Body of pancreas (tissue), 4 donors: ENCODE data around the gene CHMP4B. TPM values are rescaled to one million over a fixed set of nuclear protein-coding genes. Genes with fewer than 3 reads are reported as not detected.

ENCODE experiments used
- ATAC-seq: fragments of 150-250 bp; one replicate; pipeline ENCODE4 v1.9.1; 2016
- DNase-seq, 4 donors: peaks; one replicate each; pipeline ENCODE4 v3.0.0-alpha.2; 2019
- H3K27ac ChIP-seq, 4 donors: fragments of 200-600 bp; sonication (generic); 1 replicate in 3 of 4; 2 replicates in 1 of 4; pipeline versions ENCODE4 v1.5.1 to v1.6.1; 2016 to 2019; ENCODE audit warnings: mild to moderate bottlenecking in 1 of 4, mixed read lengths in 1 of 4, moderate library complexity in 1 of 4
- H3K27me3 ChIP-seq, 2 donors: fragments of 200-600 bp; sonication (generic); one replicate each; pipeline ENCODE4 v1.6.0; 2016; ENCODE audit warnings: mild to moderate bottlenecking in 1 of 2
- H3K36me3 ChIP-seq, 2 donors: fragments of 200-600 bp; sonication (generic); replicated peaks in 1 of 2; 2 replicates each; pipeline ENCODE4 v1.5.1; 2016; ENCODE audit warnings: low read depth in 2 of 2; ENCODE audit not compliant: insufficient read depth in 1 of 2
- H3K4me1 ChIP-seq: fragments of 200-600 bp; sonication (generic); one replicate; pipeline ENCODE4 v1.6.0; 2016
- H3K4me3 ChIP-seq, 2 donors: fragments of 200-600 bp; sonication (generic); 1 replicate in 1 of 2; 2 replicates in 1 of 2; pipeline ENCODE4 v1.5.1; 2016 to 2019
- H3K9me3 ChIP-seq, 3 donors: fragments of 200-600 bp; sonication (generic); 1 replicate in 2 of 3; 2 replicates in 1 of 3; pipeline ENCODE4 v1.5.1; 2016
- POLR2A ChIP-seq, 3 donors: fragments of 450-650 bp; IDR thresholded peaks; one replicate each; pipeline ENCODE4 v1.6.1; 2016; ENCODE audit warnings: antibody characterized with exemption in 3 of 3, mild to moderate bottlenecking in 2 of 3
- WGBS, 2 donors: methylation state at CpG; one replicate each; pipeline ENCODE4 v1.1.5; 2017; 5-methylcytosine and 5-hydroxymethylcytosine counted together
- intact Hi-C: fragments of 100-400 bp; cut with DNase I; formaldehyde crosslinking; loops from one replicate; pipeline ENCODE4 v1.15.1; 2023
- total RNA-seq, 2 donors: library from RNA; depleted of rRNA; stranded (reverse); fragments of >200 nt; gene quantifications; one replicate each; pipeline ENCODE4 v1.1.0, GENCODE V29; 2016
- TF ChIP-seq, protein P1 (sequence below), 7 experiments: fragments of 450-650 bp in 4 of 7; fragments of 200-600 bp in 3 of 7; sonication (generic) in 3 of 7; IDR thresholded peaks; one replicate each; pipeline ENCODE4 v1.5.1; 2016 to 2019; ENCODE audit warnings: antibody characterized with exemption in 7 of 7

Gene CHMP4B
- total RNA-seq, 2 donors from 2014 or later = 24.1 to 43.3 TPM

DNA sequence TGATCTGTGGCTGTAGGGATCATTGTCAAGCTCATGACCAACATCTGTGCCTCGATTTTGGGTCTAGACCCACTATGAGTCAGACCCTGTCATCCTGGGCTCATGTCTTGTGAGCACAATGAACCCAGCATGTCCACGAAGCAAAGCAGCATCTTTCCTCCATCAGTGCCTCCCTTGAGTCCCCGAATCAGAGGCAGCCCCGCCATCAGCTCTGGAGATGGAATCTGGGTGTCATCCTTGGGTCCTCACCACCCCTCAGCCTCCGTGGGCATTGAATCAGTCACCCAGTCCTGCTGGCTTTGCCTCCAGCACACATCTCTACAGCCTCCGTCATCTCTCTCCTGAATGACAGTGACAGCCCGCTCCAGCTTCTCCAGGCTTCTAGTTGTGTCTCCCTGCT lies 56.9 kb downstream of the CHMP4B start:
- Histone ChIP-seq H3K27ac (no peak overlapping the region), H3K4me3 (no peak overlapping the region), H3K9me3 (no peaks in the 10 kb centered on the region), H3K4me1 (no peaks in the 10 kb centered on the region), H3K27me3 (no peaks in the 10 kb centered on the region), H3K36me3 (no peaks in the 10 kb centered on the region)
- no peak for TF ChIP-seq POLR2A (IDR thresholded peaks at IDR 0.05)
- TF ChIP-seq, protein P1, sequence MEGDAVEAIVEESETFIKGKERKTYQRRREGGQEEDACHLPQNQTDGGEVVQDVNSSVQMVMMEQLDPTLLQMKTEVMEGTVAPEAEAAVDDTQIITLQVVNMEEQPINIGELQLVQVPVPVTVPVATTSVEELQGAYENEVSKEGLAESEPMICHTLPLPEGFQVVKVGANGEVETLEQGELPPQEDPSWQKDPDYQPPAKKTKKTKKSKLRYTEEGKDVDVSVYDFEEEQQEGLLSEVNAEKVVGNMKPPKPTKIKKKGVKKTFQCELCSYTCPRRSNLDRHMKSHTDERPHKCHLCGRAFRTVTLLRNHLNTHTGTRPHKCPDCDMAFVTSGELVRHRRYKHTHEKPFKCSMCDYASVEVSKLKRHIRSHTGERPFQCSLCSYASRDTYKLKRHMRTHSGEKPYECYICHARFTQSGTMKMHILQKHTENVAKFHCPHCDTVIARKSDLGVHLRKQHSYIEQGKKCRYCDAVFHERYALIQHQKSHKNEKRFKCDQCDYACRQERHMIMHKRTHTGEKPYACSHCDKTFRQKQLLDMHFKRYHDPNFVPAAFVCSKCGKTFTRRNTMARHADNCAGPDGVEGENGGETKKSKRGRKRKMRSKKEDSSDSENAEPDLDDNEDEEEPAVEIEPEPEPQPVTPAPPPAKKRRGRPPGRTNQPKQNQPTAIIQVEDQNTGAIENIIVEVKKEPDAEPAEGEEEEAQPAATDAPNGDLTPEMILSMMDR (IDR thresholded peaks at IDR 0.05) = no peak
- intact Hi-C loops = loop anchor here (5.0 kb wide), 1 partner anchor 204 kb away; no protein-coding TSS in a partner anchor
- DNase-seq = no peak
- WGBS, 2 donors = 78% methylated on average over 7 of the region's 7 CpGs
- ATAC-seq = no peak

DNA sequence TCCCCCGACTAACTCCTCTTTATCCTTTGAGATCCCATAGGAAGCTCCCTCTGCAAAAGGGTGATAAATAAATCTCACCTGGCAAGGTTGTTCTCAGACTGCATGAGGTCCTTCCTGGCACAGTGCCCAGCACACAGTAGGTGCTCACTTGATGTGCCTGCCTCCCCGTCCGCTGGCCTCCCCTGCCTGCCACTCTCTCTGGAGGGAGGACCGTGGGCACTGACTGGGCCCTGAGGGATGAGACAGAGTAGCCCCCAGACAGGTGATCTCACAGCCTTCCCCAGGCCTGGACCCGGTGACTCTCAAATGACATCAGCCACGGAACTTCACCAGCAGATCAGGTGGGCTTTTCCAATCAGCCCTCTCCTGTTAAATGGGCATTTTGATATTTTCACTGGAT lies 57.4 kb downstream of the CHMP4B start:
- Histone ChIP-seq H3K4me3 (no peak overlapping the region), H3K9me3 (no peaks in the 10 kb centered on the region), H3K27ac (no peak overlapping the region), H3K36me3 (no peaks in the 10 kb centered on the region), H3K27me3 (no peaks in the 10 kb centered on the region), H3K4me1 (no peaks in the 10 kb centered on the region)
- intact Hi-C loops = loop anchor here (5.0 kb wide), 1 partner anchor 204 kb away; no protein-coding TSS in a partner anchor
- DNase-seq (no peak), ATAC-seq (no peak)
- TF ChIP-seq, protein P1 (IDR thresholded peaks at IDR 0.05) = no peak
- TF ChIP-seq POLR2A (IDR thresholded peaks at IDR 0.05) = no peak
- 66 to 73% methylated on average over 6 of the region's 6 CpGs for WGBS, 2 donors

DNA sequence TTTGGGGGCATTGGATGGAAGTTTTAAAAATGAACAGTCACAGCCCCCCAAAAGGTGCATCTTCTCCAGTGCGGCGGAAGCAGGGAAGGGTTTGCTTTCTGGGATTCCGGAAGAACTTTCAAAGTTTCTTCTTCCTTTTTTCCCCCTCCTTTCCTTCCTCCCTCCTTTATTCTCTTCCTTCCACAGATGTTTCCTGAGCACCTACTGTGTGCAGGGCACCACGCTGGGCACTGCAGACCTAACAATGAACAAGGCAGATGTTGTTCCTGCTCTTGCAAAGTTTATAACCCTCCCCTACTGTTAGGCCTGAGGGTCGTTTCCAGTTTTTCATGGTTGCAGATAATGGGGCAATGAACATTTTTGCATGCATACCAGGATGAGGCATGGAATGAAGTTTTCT lies 58.1 kb downstream of the CHMP4B start:
- no peak for ATAC-seq
- 73 to 75% methylated on average over 5 of the region's 5 CpGs for WGBS, 2 donors

DNA sequence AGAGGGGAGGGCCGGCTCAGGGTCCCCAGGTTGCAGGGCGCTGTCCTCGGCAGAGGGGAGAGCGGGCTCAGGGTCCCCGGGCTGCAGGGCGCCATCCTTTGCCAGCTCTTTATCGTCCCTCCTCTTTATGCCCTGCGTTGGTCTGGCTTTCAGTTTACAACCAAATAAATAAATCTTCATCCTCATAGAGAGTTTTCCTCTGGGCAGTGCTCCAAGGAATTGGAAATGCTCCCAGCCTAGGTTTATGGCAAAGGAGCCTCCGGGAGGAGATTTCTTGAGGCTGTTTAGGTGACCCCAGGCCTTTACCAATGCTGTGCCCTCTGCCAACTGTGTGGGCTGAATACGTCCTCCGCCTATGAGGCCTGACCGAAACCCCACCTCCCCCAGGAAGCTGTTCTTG lies 60.2 kb downstream of the CHMP4B start:
- no peak for DNase-seq
- intact Hi-C loops = no loop called here
- no peak for ATAC-seq
- H3K27me3 ChIP-seq = no peaks in the 10 kb centered on the region
- no peak overlapping the region for H3K4me3 ChIP-seq
- no peak overlapping the region for H3K27ac ChIP-seq
- no peaks in the 10 kb centered on the region for H3K36me3 ChIP-seq
- H3K4me1 ChIP-seq = no peaks in the 10 kb centered on the region
- WGBS, 2 donors = 72 to 90% methylated on average over 6 to 12 of the region's 12 CpGs
- TF ChIP-seq POLR2A (IDR thresholded peaks at IDR 0.05) = no peak
- TF ChIP-seq, protein P1 (IDR thresholded peaks at IDR 0.05) = no peak
- H3K9me3 ChIP-seq = no peaks in the 10 kb centered on the region

More for the DNA sequence above, 58.1 kb downstream of the CHMP4B start:
- no peak for DNase-seq
- Histone ChIP-seq H3K36me3 (no peaks in the 10 kb centered on the region), H3K4me1 (no peaks in the 10 kb centered on the region), H3K4me3 (no peak overlapping the region), H3K27ac (no peak overlapping the region), H3K9me3 (no peaks in the 10 kb centered on the region), H3K27me3 (no peaks in the 10 kb centered on the region)
- TF ChIP-seq, protein P1 (IDR thresholded peaks at IDR 0.05) = no peak
- no peak for TF ChIP-seq POLR2A (IDR thresholded peaks at IDR 0.05)
- intact Hi-C loops = loop anchor here (5.0 kb wide), 1 partner anchor 203 kb away; no protein-coding TSS in a partner anchor

DNA sequence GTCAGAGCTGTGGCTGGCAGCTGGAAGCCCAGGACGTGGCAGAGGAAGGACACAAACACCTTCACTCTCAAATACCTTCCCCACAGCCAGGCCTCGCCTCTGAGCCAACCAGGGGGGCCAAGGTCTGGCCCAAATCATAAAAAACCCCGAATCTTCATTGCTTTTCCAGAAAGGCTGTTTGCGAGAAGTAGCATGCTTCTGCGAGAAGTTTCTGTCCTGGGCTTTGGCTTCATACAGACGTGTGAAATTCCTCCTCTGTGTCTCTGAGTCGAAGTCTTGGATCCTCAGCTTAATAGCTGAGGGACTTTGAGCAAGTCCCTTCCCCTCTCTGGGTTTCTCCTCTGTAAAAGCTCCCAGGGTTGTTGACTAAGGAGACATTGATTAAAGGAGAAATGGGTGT lies 63.0 kb downstream of the CHMP4B start:
- no peaks in the 10 kb centered on the region for H3K4me1 ChIP-seq
- WGBS, 2 donors = 77 to 81% methylated on average over 7 of the region's 7 CpGs
- ATAC-seq (no peak), DNase-seq (no peak)
- intact Hi-C loops = no loop called here
- TF ChIP-seq POLR2A (IDR thresholded peaks at IDR 0.05) = no peak
- TF ChIP-seq, protein P1 (IDR thresholded peaks at IDR 0.05) = no peak
- H3K27ac ChIP-seq = no peak overlapping the region
- no peaks in the 10 kb centered on the region for H3K27me3 ChIP-seq
- no peaks in the 10 kb centered on the region for H3K9me3 ChIP-seq
- no peak overlapping the region for H3K4me3 ChIP-seq
- H3K36me3 ChIP-seq = no peaks in the 10 kb centered on the region
